Measurements from ENCODE around the gene EBNA1BP2. TPM values are rescaled to one million over a fixed set of nuclear protein-coding genes. Genes with fewer than 3 reads are reported as not detected.

Gene EBNA1BP2
- total and polyA plus RNA-seq, 2 of the 13 experiments (the other 11 are each of a cell fraction or from before 2014, with no cell fraction given): 27.1 to 102 TPM

DNA sequence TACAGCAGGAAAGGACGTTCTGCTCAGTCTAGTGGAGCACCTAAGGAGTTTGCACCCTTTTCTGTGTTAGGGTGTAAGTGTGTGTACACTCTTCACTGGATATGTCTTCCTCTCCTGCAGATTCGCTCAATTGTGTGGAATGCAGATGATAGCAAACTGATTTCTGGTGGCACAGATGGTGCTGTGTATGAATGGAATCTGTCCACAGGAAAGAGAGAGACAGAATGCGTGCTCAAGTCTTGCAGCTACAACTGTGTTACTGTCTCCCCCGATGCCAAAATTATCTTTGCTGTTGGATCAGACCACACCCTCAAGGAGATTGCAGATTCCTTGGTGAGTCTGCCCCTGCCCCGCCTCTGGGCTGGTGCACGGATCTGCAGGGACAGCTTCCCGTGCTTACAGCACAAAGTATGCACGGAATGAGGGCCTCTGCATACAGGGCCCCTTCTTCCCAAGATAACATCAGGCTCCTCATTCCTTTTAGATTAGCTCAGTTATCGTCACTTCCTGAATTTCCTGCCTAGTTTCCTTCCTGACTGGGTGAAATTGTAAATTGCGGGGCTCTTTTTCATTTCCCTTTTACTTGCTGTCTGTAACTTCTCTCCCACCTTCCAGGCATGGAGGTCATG lies 34.6 kb upstream of the EBNA1BP2 start (continued):
- TF ChIP-seq SMAD9 (CRISPR knock-in tag; IDR thresholded peaks at IDR 0.05) (no peak), ZNF460 (CRISPR knock-in tag; IDR thresholded peaks at IDR 0.05; ENCODE audit: borderline replicate concordance) (no peak), EED (CRISPR knock-in tag; IDR thresholded peaks at IDR 0.05) (no peak), CCAR2 (optimal IDR thresholded peaks at IDR 0.05; ENCODE audit: low read depth, low read length) (no peak), ZNF34 (CRISPR knock-in tag; IDR thresholded peaks at IDR 0.05; ENCODE audit: borderline replicate concordance) (no peak), POLR2AphosphoS2 (IDR thresholded peaks at IDR 0.05; ENCODE audit: low read depth, low read length) (no peak), ZNF747 (CRISPR knock-in tag; IDR thresholded peaks at IDR 0.05; ENCODE audit: borderline replicate concordance) (no peak), ZNF629 (CRISPR knock-in tag; conservative IDR thresholded peaks at IDR 0.05) (no peak), MEF2D (CRISPR knock-in tag; IDR thresholded peaks at IDR 0.05) (no peak), DPF2 (CRISPR knock-in tag; IDR thresholded peaks at IDR 0.05; ENCODE audit: borderline replicate concordance, low read depth) (peak; percentile 66), ZNF282 (IDR thresholded peaks at IDR 0.05; ENCODE audit: partially characterized antibody) (no peak), PRPF4 (IDR thresholded peaks at IDR 0.05; ENCODE audit: low read depth, low read length, poor library complexity, severe bottlenecking) (no peak), ZNF562 (CRISPR knock-in tag; IDR thresholded peaks at IDR 0.05; ENCODE audit: borderline replicate concordance) (no peak), ZNF234 (CRISPR knock-in tag; conservative IDR thresholded peaks at IDR 0.05) (no peak), KDM4B (CRISPR knock-in tag; IDR thresholded peaks at IDR 0.05) (no peak), HOXA9 (CRISPR knock-in tag; IDR thresholded peaks at IDR 0.05; ENCODE audit: borderline replicate concordance) (no peak), MTF2 (CRISPR knock-in tag; IDR thresholded peaks at IDR 0.05; ENCODE audit: borderline replicate concordance) (no peak), TBP (CRISPR knock-in tag; IDR thresholded peaks at IDR 0.05) (no peak), NFE2L1 (CRISPR knock-in tag; IDR thresholded peaks at IDR 0.05; ENCODE audit: borderline replicate concordance) (no peak)
- TF ChIP-seq, protein P1, sequence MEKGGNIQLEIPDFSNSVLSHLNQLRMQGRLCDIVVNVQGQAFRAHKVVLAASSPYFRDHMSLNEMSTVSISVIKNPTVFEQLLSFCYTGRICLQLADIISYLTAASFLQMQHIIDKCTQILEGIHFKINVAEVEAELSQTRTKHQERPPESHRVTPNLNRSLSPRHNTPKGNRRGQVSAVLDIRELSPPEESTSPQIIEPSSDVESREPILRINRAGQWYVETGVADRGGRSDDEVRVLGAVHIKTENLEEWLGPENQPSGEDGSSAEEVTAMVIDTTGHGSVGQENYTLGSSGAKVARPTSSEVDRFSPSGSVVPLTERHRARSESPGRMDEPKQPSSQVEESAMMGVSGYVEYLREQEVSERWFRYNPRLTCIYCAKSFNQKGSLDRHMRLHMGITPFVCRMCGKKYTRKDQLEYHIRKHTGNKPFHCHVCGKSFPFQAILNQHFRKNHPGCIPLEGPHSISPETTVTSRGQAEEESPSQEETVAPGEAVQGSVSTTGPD (CRISPR knock-in tag; IDR thresholded peaks at IDR 0.05): no peak
- TF ChIP-seq, protein P2, sequence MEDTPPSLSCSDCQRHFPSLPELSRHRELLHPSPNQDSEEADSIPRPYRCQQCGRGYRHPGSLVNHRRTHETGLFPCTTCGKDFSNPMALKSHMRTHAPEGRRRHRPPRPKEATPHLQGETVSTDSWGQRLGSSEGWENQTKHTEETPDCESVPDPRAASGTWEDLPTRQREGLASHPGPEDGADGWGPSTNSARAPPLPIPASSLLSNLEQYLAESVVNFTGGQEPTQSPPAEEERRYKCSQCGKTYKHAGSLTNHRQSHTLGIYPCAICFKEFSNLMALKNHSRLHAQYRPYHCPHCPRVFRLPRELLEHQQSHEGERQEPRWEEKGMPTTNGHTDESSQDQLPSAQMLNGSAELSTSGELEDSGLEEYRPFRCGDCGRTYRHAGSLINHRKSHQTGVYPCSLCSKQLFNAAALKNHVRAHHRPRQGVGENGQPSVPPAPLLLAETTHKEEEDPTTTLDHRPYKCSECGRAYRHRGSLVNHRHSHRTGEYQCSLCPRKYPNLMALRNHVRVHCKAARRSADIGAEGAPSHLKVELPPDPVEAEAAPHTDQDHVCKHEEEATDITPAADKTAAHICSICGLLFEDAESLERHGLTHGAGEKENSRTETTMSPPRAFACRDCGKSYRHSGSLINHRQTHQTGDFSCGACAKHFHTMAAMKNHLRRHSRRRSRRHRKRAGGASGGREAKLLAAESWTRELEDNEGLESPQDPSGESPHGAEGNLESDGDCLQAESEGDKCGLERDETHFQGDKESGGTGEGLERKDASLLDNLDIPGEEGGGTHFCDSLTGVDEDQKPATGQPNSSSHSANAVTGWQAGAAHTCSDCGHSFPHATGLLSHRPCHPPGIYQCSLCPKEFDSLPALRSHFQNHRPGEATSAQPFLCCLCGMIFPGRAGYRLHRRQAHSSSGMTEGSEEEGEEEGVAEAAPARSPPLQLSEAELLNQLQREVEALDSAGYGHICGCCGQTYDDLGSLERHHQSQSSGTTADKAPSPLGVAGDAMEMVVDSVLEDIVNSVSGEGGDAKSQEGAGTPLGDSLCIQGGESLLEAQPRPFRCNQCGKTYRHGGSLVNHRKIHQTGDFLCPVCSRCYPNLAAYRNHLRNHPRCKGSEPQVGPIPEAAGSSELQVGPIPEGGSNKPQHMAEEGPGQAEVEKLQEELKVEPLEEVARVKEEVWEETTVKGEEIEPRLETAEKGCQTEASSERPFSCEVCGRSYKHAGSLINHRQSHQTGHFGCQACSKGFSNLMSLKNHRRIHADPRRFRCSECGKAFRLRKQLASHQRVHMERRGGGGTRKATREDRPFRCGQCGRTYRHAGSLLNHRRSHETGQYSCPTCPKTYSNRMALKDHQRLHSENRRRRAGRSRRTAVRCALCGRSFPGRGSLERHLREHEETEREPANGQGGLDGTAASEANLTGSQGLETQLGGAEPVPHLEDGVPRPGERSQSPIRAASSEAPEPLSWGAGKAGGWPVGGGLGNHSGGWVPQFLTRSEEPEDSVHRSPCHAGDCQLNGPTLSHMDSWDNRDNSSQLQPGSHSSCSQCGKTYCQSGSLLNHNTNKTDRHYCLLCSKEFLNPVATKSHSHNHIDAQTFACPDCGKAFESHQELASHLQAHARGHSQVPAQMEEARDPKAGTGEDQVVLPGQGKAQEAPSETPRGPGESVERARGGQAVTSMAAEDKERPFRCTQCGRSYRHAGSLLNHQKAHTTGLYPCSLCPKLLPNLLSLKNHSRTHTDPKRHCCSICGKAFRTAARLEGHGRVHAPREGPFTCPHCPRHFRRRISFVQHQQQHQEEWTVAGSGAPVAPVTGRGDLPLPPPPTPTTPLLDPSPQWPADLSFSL (CRISPR knock-in tag; IDR thresholded peaks at IDR 0.05): no peak
- TF ChIP-seq, protein P3, sequence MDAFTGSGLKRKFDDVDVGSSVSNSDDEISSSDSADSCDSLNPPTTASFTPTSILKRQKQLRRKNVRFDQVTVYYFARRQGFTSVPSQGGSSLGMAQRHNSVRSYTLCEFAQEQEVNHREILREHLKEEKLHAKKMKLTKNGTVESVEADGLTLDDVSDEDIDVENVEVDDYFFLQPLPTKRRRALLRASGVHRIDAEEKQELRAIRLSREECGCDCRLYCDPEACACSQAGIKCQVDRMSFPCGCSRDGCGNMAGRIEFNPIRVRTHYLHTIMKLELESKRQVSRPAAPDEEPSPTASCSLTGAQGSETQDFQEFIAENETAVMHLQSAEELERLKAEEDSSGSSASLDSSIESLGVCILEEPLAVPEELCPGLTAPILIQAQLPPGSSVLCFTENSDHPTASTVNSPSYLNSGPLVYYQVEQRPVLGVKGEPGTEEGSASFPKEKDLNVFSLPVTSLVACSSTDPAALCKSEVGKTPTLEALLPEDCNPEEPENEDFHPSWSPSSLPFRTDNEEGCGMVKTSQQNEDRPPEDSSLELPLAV (CRISPR knock-in tag; conservative IDR thresholded peaks at IDR 0.05; ENCODE audit: low read depth): no peak
